ENCODE measurements around the gene IDH3G.

DNA sequence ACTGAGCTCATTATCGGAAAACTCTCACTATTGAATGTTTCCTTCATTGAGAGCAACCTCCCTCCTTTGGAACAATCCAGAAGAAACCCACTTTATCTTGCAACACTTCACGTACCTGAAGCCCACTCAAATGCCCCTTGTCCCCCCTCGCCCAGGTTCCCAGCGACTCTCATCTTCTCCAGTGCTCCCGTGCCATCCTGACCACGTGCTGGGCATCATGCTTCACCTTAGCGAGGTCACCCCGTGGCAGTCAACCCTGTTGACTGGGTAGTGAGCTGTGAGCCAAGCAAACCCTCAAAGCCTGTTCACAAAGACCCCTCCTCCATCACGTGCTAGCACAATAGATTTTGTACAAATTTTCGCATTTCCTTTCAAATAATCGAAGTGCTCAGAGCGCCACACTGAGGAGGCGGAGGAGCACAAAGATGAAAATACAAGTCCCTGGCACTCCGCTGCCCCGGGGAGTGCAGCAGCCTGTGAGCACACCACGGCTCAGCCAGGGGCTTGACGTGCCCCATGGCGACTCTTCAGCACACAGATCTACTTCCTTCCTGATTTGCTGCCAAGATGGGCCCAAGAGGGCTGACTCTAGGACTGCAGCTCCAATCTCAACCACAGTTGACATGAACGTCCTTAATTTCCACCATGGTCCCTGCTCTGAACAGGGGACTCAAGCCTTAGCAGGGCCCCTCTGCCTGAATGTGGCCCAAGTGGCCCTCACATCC is 20.6 kb upstream of the IDH3G start:
- TF ChIP-seq, protein P1, sequence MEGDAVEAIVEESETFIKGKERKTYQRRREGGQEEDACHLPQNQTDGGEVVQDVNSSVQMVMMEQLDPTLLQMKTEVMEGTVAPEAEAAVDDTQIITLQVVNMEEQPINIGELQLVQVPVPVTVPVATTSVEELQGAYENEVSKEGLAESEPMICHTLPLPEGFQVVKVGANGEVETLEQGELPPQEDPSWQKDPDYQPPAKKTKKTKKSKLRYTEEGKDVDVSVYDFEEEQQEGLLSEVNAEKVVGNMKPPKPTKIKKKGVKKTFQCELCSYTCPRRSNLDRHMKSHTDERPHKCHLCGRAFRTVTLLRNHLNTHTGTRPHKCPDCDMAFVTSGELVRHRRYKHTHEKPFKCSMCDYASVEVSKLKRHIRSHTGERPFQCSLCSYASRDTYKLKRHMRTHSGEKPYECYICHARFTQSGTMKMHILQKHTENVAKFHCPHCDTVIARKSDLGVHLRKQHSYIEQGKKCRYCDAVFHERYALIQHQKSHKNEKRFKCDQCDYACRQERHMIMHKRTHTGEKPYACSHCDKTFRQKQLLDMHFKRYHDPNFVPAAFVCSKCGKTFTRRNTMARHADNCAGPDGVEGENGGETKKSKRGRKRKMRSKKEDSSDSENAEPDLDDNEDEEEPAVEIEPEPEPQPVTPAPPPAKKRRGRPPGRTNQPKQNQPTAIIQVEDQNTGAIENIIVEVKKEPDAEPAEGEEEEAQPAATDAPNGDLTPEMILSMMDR (IDR thresholded peaks at IDR 0.05; ENCODE audit: low read depth, low read length, missing input control), result no peak
- TF ChIP-seq JUND (IDR thresholded peaks at IDR 0.05) (no peak), FOXA2 (IDR thresholded peaks at IDR 0.05) (no peak), RAD21 (IDR thresholded peaks at IDR 0.05) (no peak), SP1 (IDR thresholded peaks at IDR 0.05) (no peak)
- TF ChIP-seq, protein P2, sequence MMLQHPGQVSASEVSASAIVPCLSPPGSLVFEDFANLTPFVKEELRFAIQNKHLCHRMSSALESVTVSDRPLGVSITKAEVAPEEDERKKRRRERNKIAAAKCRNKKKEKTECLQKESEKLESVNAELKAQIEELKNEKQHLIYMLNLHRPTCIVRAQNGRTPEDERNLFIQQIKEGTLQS (IDR thresholded peaks at IDR 0.05), result no peak
- TF ChIP-seq, protein P3, sequence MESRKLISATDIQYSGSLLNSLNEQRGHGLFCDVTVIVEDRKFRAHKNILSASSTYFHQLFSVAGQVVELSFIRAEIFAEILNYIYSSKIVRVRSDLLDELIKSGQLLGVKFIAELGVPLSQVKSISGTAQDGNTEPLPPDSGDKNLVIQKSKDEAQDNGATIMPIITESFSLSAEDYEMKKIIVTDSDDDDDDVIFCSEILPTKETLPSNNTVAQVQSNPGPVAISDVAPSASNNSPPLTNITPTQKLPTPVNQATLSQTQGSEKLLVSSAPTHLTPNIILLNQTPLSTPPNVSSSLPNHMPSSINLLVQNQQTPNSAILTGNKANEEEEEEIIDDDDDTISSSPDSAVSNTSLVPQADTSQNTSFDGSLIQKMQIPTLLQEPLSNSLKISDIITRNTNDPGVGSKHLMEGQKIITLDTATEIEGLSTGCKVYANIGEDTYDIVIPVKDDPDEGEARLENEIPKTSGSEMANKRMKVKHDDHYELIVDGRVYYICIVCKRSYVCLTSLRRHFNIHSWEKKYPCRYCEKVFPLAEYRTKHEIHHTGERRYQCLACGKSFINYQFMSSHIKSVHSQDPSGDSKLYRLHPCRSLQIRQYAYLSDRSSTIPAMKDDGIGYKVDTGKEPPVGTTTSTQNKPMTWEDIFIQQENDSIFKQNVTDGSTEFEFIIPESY (IDR thresholded peaks at IDR 0.05), result no peak
- TF ChIP-seq, protein P4, sequence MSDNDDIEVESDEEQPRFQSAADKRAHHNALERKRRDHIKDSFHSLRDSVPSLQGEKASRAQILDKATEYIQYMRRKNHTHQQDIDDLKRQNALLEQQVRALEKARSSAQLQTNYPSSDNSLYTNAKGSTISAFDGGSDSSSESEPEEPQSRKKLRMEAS (IDR thresholded peaks at IDR 0.05), result no peak
